K562 (cell line): Measurements from ENCODE around the gene MATCAP1. TPM values are rescaled to one million over a fixed set of nuclear protein-coding genes. Genes with fewer than 3 reads are reported as not detected.

ENCODE experiments used
- ATAC-seq: fragments of 200-7000 bp; cut with Tn5 transposase; 3 replicates; pipeline ENCODE4 v1.9.1; 2020; ENCODE audit warnings: moderate library complexity
- BruUV-seq: library from RNA; stranded (reverse); fragments of 400-500 nt; replicated peaks from 2 replicates; lab custom pipeline; 2021; lab: Mats Ljungman, UMichigan
- CTCF ChIA-PET: fragments of 300-600 bp; formaldehyde crosslinking; extraction: SDS; loops from one replicate; lab custom pipeline; 2021; ENCODE audit warnings: low intra/inter-chr PET ratio; lab: Yijun Ruan, JAX
- POLR2A ChIA-PET: fragments of 300-600, 350-650 bp; sonication (Branson Sonifier 250); formaldehyde crosslinking; extraction: SDS; loops from one replicate; lab custom pipeline; 2021; ENCODE audit warnings: antibody characterized with exemption, inconsistent platforms; lab: Yijun Ruan, JAX
- DNase-seq, 4 experiments: peaks; one replicate each; pipeline versions ENCODE4 v3.0.0 to v3.0.0-alpha.2; 2011 to 2018; ENCODE audit warnings: low spot score in 3 of 4, mixed read lengths in 3 of 4; ENCODE audit errors: extremely low read depth in 1 of 4
- FAIRE-seq: peaks from 2 replicates; lab custom pipeline; 2011; peaks lifted over from hg19 to GRCh38; lab: Jason Lieb, UNC
- H2AFZ ChIP-seq: 2 replicates; pipeline ENCODE4 v1.6.0; 2011; ENCODE audit warnings: low read depth, low read length, control low read depth, inconsistent platforms
- H3K27ac ChIP-seq: fragments of 200-600 bp; 3 replicates; pipeline ENCODE4 v1.8.0; 2011; ENCODE audit warnings: low read depth, mild to moderate bottlenecking, control low read depth, inconsistent platforms, low read length, moderate library complexity, mixed read lengths; ENCODE audit errors: extremely low read depth
- H3K27me3 ChIP-seq, 2 experiments: fragments of 300-600 bp in 1 of 2; 2 replicates in 1 of 2; 3 replicates in 1 of 2; pipeline versions ENCODE4 v1.6.0 to v1.8.0; 2011; ENCODE audit warnings: inconsistent platforms in 2 of 2, low read length in 2 of 2, mild to moderate bottlenecking in 1 of 2, mixed read lengths in 1 of 2, moderate library complexity in 1 of 2; ENCODE audit not compliant: control insufficient read depth in 2 of 2, insufficient read depth in 2 of 2
- H3K36me3 ChIP-seq: fragments of 300-600 bp; 3 replicates; pipeline ENCODE4 v1.8.0; 2011; ENCODE audit warnings: mild to moderate bottlenecking, low read length, inconsistent platforms; ENCODE audit not compliant: control insufficient read depth, insufficient read depth
- H3K4me1 ChIP-seq, 2 experiments: fragments of 200-600 bp in 1 of 2; replicated peaks in 1 of 2; 2 replicates in 1 of 2; 3 replicates in 1 of 2; pipeline versions ENCODE4 v1.5.1 to v1.8.0; 2011; ENCODE audit warnings: inconsistent platforms in 2 of 2, low read length in 2 of 2, mild to moderate bottlenecking in 1 of 2, mixed read lengths in 1 of 2, moderate library complexity in 1 of 2; ENCODE audit not compliant: control insufficient read depth in 2 of 2, insufficient read depth in 2 of 2
- H3K4me2 ChIP-seq: 2 replicates; pipeline ENCODE4 v1.6.1; 2011; ENCODE audit warnings: low read length, control low read depth, inconsistent platforms, mixed read lengths; ENCODE audit not compliant: insufficient read depth
- H3K4me3 ChIP-seq: fragments of 200-600 bp; sonication (generic), shearing (Covaris generic); 2 replicates; pipeline ENCODE4 v1.5.1; 2016; ENCODE audit warnings: control low read depth, inconsistent platforms
- H3K79me2 ChIP-seq: fragments of 200-600 bp; 3 replicates; pipeline ENCODE4 v1.8.0; 2011; ENCODE audit warnings: low read length, inconsistent platforms; ENCODE audit not compliant: control insufficient read depth, insufficient read depth
- H3K9ac ChIP-seq, 2 experiments: 2 replicates each; pipeline versions ENCODE4 v1.6.0 to v1.6.1; 2011; ENCODE audit warnings: low read depth in 2 of 2, low read length in 2 of 2, control low read depth in 1 of 2, inconsistent platforms in 1 of 2, mild to moderate bottlenecking in 1 of 2, mixed read lengths in 1 of 2; ENCODE audit not compliant: insufficient read depth in 1 of 2
- H3K9me1 ChIP-seq: one replicate; pipeline ENCODE4 v1.6.0; 2011; ENCODE audit warnings: inconsistent platforms, mild to moderate bottlenecking, low read length, moderate library complexity; ENCODE audit not compliant: control insufficient read depth, insufficient read depth
- H3K9me3 ChIP-seq: replicated peaks from 2 replicates; pipeline ENCODE4 v1.5.1; 2011; ENCODE audit warnings: low read depth, low read length, inconsistent platforms; ENCODE audit not compliant: control insufficient read depth, insufficient read depth
- H4K20me1 ChIP-seq: replicated peaks from 2 replicates; pipeline ENCODE4 v1.6.1; 2011; ENCODE audit warnings: low read length, inconsistent platforms, mixed read lengths; ENCODE audit not compliant: control insufficient read depth, insufficient read depth
- EP400 ChIP-seq: fragments of 450-650 bp; IDR thresholded peaks from 2 replicates; pipeline ENCODE4 v1.6.1; 2017; ENCODE audit warnings: antibody characterized with exemption, mild to moderate bottlenecking, moderate library complexity
- FIP1L1 ChIP-seq: fragments of 200-400 bp; formaldehyde crosslinking; IDR thresholded peaks from 2 replicates; pipeline ENCODE4 v1.6.1; 2018; ENCODE audit warnings: mild to moderate bottlenecking, low read depth, low read length; ENCODE audit not compliant: poor library complexity, severe bottlenecking
- LCOR ChIP-seq: sonication (generic); formaldehyde crosslinking; IDR thresholded peaks from 2 replicates; pipeline ENCODE4 v1.8.0; 2022; ENCODE audit warnings: mild to moderate bottlenecking, missing genetic modification reagents
- PURB ChIP-seq: sonication (generic); formaldehyde crosslinking; IDR thresholded peaks from 2 replicates; pipeline ENCODE4 v1.9.0; 2021; ENCODE audit warnings: low read depth, mild to moderate bottlenecking, missing genetic modification reagents
- SMAD1 ChIP-seq: fragments of 150-350 bp; IDR thresholded peaks from 2 replicates; pipeline ENCODE4 v1.6.1; 2014; ENCODE audit warnings: low read length, low read depth; ENCODE audit not compliant: partially characterized antibody
- SOX6 ChIP-seq: fragments of 450-650 bp; IDR thresholded peaks from 2 replicates; pipeline ENCODE4 v1.6.1; 2014; ENCODE audit warnings: mild to moderate bottlenecking
- ZC3H4 ChIP-seq: sonication (generic); formaldehyde crosslinking; IDR thresholded peaks from 2 replicates; pipeline ENCODE4 v1.9.0; 2021; ENCODE audit warnings: missing genetic modification reagents, borderline replicate concordance
- WGBS: fragments of 100-300 bp; shearing (Covaris generic); methylation state at CpG from one replicate; pipeline ENCODE4 v1.1.6; 2016; ENCODE audit warnings: low coverage, mixed read lengths; ENCODE audit not compliant: insufficient coverage; ENCODE audit errors: missing lambda C conversion rate; 5-methylcytosine and 5-hydroxymethylcytosine counted together
- in situ Hi-C: fragments of 300-500 bp; cut with MboI; formaldehyde crosslinking; loops from 4 replicates; pipeline ENCODE4 v1.15.0; 2018; ENCODE audit warnings: inconsistent platforms, mixed read lengths
- intact Hi-C: fragments of 100-400 bp; cut with micrococcal nuclease; formaldehyde crosslinking; loops from 2 replicates; pipeline ENCODE4 v1.14.2; 2022
- polyA plus RNA-seq, 8 experiments: library from polyadenylated mRNA; depleted of rRNA in 4 of 8; stranded (reverse) in 5 of 8; unstranded in 3 of 8; fragments of >200 nt; fragmentation: Nextera tagmentation in 2 of 8; fragmentation: Illumina TruSeq in 1 of 8; extraction: Ambion mirVana in 2 of 8; extraction: Trizol in 1 of 8; gene quantifications; 2 replicates each; pipeline versions ENCODE4 v1.2.1 to v1.2.3, GENCODE V29; 2011 to 2014; ENCODE audit warnings: inconsistent platforms in 1 of 8, missing spikeins in 1 of 8
- total RNA-seq, 7 experiments: library from RNA; depleted of rRNA in 6 of 7; stranded (reverse); fragments of >200 nt in 6 of 7; fragmentation: Illumina TruSeq in 2 of 7; extraction: Trizol in 2 of 7; gene quantifications; 2 replicates each; pipeline versions ENCODE4 v1.2.1 to v1.2.3, GENCODE V29; 2011 to 2021; ENCODE audit warnings: low replicate concordance in 1 of 7
- TF ChIP-seq, protein P1 (sequence below): fragments of 250-450 bp; sonication (Bioruptor Pico); IDR thresholded peaks from 2 replicates; pipeline ENCODE4 v1.5.0; 2020; ENCODE audit warnings: mild to moderate bottlenecking
- TF ChIP-seq, protein P2 (sequence below): fragments of 250-450 bp; sonication (Bioruptor Pico); IDR thresholded peaks from 2 replicates; pipeline ENCODE4 v1.5.1; 2021; ENCODE audit warnings: mild to moderate bottlenecking

The MATCAP1 gene
- total and polyA plus RNA-seq, 9 of the 15 experiments (the other 6 are each of a cell fraction or from before 2014, with no cell fraction given), result 3.4 to 20.5 (median 10.3) TPM

- TF ChIP-seq LCOR (CRISPR knock-in tag) (no peak), EP400 (no peak), ZC3H4 (no peak), SOX6 (no peak), SMAD1 (no peak), FIP1L1 (no peak)
- TF ChIP-seq, protein P1, sequence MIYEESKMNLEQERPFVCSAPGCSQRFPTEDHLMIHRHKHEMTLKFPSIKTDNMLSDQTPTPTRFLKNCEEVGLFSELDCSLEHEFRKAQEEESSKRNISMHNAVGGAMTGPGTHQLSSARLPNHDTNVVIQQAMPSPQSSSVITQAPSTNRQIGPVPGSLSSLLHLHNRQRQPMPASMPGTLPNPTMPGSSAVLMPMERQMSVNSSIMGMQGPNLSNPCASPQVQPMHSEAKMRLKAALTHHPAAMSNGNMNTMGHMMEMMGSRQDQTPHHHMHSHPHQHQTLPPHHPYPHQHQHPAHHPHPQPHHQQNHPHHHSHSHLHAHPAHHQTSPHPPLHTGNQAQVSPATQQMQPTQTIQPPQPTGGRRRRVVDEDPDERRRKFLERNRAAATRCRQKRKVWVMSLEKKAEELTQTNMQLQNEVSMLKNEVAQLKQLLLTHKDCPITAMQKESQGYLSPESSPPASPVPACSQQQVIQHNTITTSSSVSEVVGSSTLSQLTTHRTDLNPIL, result no peak
Observed at GRCh38 chr16:67157106-67157748, 26.5 kb downstream of the MATCAP1 start (continued).

GRCh38 chr16:67156143-67156844 lies 27.5 kb downstream of the MATCAP1 start:
- no peak overlapping the region for H3K4me2 ChIP-seq
- H3K9ac ChIP-seq, result no peak overlapping the region
- no peak overlapping the region for H3K27ac ChIP-seq
- ChIA-PET CTCF (interaction anchor here (0.7 to 3.2 kb wide), 3 partner anchors 29 to 173 kb away, joined by 3 to 29 read pairs (median 3); no protein-coding TSS in a partner anchor), POLR2A (interaction anchor here (1.2 kb wide), 1 partner anchor 15 kb away, joined by 3 read pairs; no protein-coding TSS in a partner anchor)
- no peaks in the 10 kb centered on the region for H3K9me3 ChIP-seq
- peaks cover 23% of the 10 kb centered on the region for H3K79me2 ChIP-seq
- DNase-seq (no peak), ATAC-seq (no peak), FAIRE-seq (no peak)
- no peaks in the 10 kb centered on the region; the same call in 2 of the 3 replicates for H3K36me3 ChIP-seq
- H3K4me1 ChIP-seq, result peaks cover 17 to 53% of the 10 kb centered on the region in 2 experiments
- BruUV-seq, result no TSS peak
- intact Hi-C loops, result loop anchor here (5.0 kb wide), 1 partner anchor 179 kb away; no protein-coding TSS in a partner anchor
- H4K20me1 ChIP-seq, result peaks cover 16% of the 10 kb centered on the region
- no peak overlapping the region for H3K4me3 ChIP-seq
- no peaks in the 10 kb centered on the region for H3K27me3 ChIP-seq
- H2AFZ ChIP-seq, result no peak overlapping the region
- in situ Hi-C loops, result loop anchor here (5.0 to 25.0 kb wide), 2 partner anchors 139 to 194 kb away; partner anchors contain the start of gene CES3
- no peaks in the 10 kb centered on the region for H3K9me1 ChIP-seq
- 70% methylated on average over 12 of the region's 15 CpGs for WGBS
- TF ChIP-seq PURB (CRISPR knock-in tag), result no peak
- TF ChIP-seq, protein P2, sequence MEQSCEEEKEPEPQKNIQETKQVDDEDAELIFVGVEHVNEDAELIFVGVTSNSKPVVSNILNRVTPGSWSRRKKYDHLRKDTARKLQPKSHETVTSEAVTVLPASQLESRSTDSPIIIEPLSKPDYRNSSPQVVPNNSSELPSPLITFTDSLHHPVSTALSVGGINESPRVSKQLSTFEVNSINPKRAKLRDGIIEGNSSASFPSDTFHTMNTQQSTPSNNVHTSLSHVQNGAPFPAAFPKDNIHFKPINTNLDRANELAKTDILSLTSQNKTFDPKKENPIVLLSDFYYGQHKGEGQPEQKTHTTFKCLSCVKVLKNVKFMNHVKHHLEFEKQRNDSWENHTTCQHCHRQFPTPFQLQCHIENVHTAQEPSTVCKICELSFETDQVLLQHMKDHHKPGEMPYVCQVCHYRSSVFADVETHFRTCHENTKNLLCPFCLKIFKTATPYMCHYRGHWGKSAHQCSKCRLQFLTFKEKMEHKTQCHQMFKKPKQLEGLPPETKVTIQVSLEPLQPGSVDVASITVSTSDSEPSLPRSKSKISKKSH, result no peak
